ENCODE data around the gene TCEA2. TPM values are rescaled to one million over a fixed set of nuclear protein-coding genes. Genes with fewer than 3 reads are reported as not detected.

The TCEA2 gene
- total RNA-seq, 1 donor from 2014 or later = 22.8 TPM

Small RNAs within 50 kb of the gene (small RNA-seq; reads per million reads assigned to genes)
- gene AL355803.1 (ENCODE audit: low replicate concordance) (not detected), gene MIR6813 (ENCODE audit: low replicate concordance) (not detected)

Other genes starting within 250 kb of the TCEA2 start
- 28.6 TPM for gene ZBTB46, start 231.9 kb upstream of the TCEA2 start, total RNA-seq
- gene ABHD16B, start 201.7 kb upstream of the TCEA2 start, total RNA-seq = not detected
- gene TPD52L2, start 197.9 kb upstream of the TCEA2 start, total RNA-seq = 62.0 TPM
- 37.6 TPM for gene DNAJC5, start 168.1 kb upstream of the TCEA2 start, total RNA-seq
- gene UCKL1, start 106.8 kb upstream of the TCEA2 start, total RNA-seq = 48.7 TPM
- 15.3 TPM for gene ZNF512B, start 93.3 kb upstream of the TCEA2 start, total RNA-seq
- gene SAMD10, start 83.6 kb upstream of the TCEA2 start, total RNA-seq = 2.6 TPM
- 62.5 TPM for gene PRPF6, start 82.1 kb upstream of the TCEA2 start, total RNA-seq
- 0.82 TPM for gene C20orf204, start 27.0 kb upstream of the TCEA2 start, total RNA-seq
- gene SOX18, start 13.6 kb upstream of the TCEA2 start, total RNA-seq = 17.6 TPM
- gene RGS19, start 16.3 kb downstream of the TCEA2 start, total RNA-seq = 7.7 TPM
- gene OPRL1, start 16.9 kb downstream of the TCEA2 start, total RNA-seq = 0.62 TPM
- gene LKAAEAR1, start 21.2 kb downstream of the TCEA2 start, total RNA-seq = not detected
- gene NPBWR2, start 44.4 kb downstream of the TCEA2 start, total RNA-seq = not detected
- gene MYT1, start 101.3 kb downstream of the TCEA2 start, total RNA-seq = 0.31 TPM
- gene PCMTD2, start 192.6 kb downstream of the TCEA2 start, total RNA-seq = 89.1 TPM